Measurements from ENCODE around the gene AP2A1. TPM values are rescaled to one million over a fixed set of nuclear protein-coding genes. Genes with fewer than 3 reads are reported as not detected.

The AP2A1 gene
- total and polyA plus RNA-seq, 2 experiments from 2014 or later: 64.9 to 124 TPM

DNA sequence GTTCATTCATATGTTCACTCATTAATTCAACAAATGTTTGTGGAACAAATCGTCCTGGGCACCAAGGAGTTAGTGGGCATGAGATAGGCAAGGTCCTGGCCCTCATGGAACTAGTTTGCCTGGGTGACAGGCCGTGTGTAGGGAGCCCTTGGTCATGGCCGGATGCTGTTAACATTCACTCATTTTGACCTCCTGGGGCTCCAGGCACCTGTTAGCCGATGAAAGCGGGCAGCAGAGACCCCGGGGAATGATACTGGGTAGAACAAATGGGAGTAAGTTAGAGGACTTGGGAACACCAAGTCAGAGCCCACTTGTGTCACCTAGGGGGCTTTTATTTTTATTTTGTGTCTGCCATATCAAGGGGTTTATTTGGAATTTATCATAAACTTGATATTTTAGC lies 57.9 kb downstream of the AP2A1 start:
- no peaks in the 10 kb centered on the region; the same call in 1 of the 2 replicates for H3K36me3 ChIP-seq (ENCODE audit: low read depth)
- H3K4me2 ChIP-seq (ENCODE audit: unreplicated experiment): no peak overlapping the region
- 87 to 96% methylated on average over 6 of the region's 6 CpGs for WGBS, 2 experiments (ENCODE audit: low coverage in 1 of 2, low lambda C conversion rate in 2 of 2, missing lambda C conversion rate in 2 of 2)
- H3K4me1 ChIP-seq (ENCODE audit: insufficient read depth): no peaks in the 10 kb centered on the region
- H3F3A ChIP-seq (ENCODE audit: insufficient read depth): no peaks in the 10 kb centered on the region
- no peaks in the 10 kb centered on the region for H4K20me1 ChIP-seq (ENCODE audit: insufficient read depth)
- no peak overlapping the region for H2AFZ ChIP-seq
- no peak overlapping the region for H3K9ac ChIP-seq
- H3K79me2 ChIP-seq (ENCODE audit: insufficient read depth): peaks cover 61% of the 10 kb centered on the region
- no peak for TF ChIP-seq EZH2phosphoT487 (IDR thresholded peaks at IDR 0.05; ENCODE audit: insufficient read depth, low read depth)
- no peak for TF ChIP-seq EZH2 (IDR thresholded peaks at IDR 0.05; ENCODE audit: insufficient read depth, poor library complexity, severe bottlenecking)
- no peak overlapping the region for H3K4me3 ChIP-seq
- H3K9me3 ChIP-seq (ENCODE audit: low read depth): no peaks in the 10 kb centered on the region
- DNase-seq: no peak
- in situ Hi-C loops (cut with MboI): no loop called here
- no peak overlapping the region for H3K27ac ChIP-seq
- no peaks in the 10 kb centered on the region for H3K27me3 ChIP-seq (replicated peaks; ENCODE audit: insufficient read depth)
- H3K9me2 ChIP-seq (ENCODE audit: insufficient read depth): no peaks in the 10 kb centered on the region

DNA sequence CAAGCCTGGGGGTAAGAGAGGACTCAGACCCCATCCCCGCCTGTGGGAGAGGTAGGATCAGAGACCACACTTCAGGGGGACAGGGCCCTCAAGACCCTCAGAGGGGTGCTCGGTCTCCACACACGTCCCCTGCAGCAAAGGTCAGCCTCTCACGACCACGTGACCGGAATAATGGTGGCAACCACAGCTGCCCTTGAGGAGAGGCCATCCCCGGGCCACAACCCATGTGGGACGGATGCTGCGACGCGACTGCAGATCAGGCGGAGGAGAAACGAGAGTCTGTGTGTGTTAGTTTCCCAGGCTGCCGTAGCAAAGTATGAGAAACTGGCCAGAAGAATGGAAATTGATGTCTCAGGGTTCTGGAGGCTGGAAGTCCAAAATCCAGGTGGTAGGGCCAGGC lies 60.2 kb downstream of the AP2A1 start:
- Histone ChIP-seq H3K4me2 (ENCODE audit: unreplicated experiment) (no peak overlapping the region), H3K9ac (no peak overlapping the region), H3K79me2 (ENCODE audit: insufficient read depth) (peaks cover 38% of the 10 kb centered on the region), H3K4me1 (ENCODE audit: insufficient read depth) (no peaks in the 10 kb centered on the region), H3K9me2 (ENCODE audit: insufficient read depth) (no peaks in the 10 kb centered on the region), H3K36me3 (ENCODE audit: low read depth) (no peaks in the 10 kb centered on the region; the same call in 1 of the 2 replicates), H3F3A (ENCODE audit: insufficient read depth) (no peaks in the 10 kb centered on the region), H3K9me3 (ENCODE audit: low read depth) (no peaks in the 10 kb centered on the region), H2AFZ (no peak overlapping the region), H3K4me3 (no peak overlapping the region), H4K20me1 (ENCODE audit: insufficient read depth) (no peaks in the 10 kb centered on the region), H3K27ac (no peak overlapping the region), H3K27me3 (replicated peaks; ENCODE audit: insufficient read depth) (no peaks in the 10 kb centered on the region)
- in situ Hi-C loops (cut with MboI): no loop called here
- DNase-seq: no peak
- TF ChIP-seq EZH2phosphoT487 (IDR thresholded peaks at IDR 0.05; ENCODE audit: insufficient read depth, low read depth) (no peak), EZH2 (IDR thresholded peaks at IDR 0.05; ENCODE audit: insufficient read depth, poor library complexity, severe bottlenecking) (no peak)
- 87% methylated on average over 14 of the region's 14 CpGs for WGBS, 2 experiments (ENCODE audit: low coverage in 1 of 2, low lambda C conversion rate in 2 of 2, missing lambda C conversion rate in 2 of 2)

DNA sequence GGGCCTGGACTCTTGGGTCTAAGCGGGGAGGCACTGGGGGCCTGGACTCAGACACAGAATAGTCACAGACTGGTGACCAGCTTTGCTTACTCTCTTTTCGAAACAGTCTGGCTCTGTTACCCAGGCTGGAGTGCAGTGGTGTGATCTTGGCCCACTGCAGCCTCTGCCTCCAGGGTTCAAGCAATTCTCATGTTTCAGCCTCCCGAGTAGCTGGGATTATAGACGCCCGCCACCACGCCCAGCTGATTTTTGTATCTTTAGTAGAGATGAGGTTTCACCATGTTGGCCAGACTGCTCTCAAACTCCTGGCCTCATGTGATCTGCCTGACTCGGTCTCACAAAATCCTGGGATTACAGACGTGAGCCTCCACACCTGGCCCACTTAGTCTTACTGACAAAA lies 62.4 kb downstream of the AP2A1 start:
- DNase-seq: no peak
- in situ Hi-C loops (cut with MboI): no loop called here
- Histone ChIP-seq H3K9ac (no peak overlapping the region), H3F3A (ENCODE audit: insufficient read depth) (no peaks in the 10 kb centered on the region), H3K79me2 (ENCODE audit: insufficient read depth) (peaks cover 22% of the 10 kb centered on the region), H2AFZ (no peak overlapping the region), H3K4me3 (no peak overlapping the region), H3K4me1 (ENCODE audit: insufficient read depth) (no peaks in the 10 kb centered on the region), H3K4me2 (ENCODE audit: unreplicated experiment) (no peak overlapping the region), H3K36me3 (ENCODE audit: low read depth) (no peaks in the 10 kb centered on the region; the same call in 1 of the 2 replicates), H3K27me3 (replicated peaks; ENCODE audit: insufficient read depth) (no peaks in the 10 kb centered on the region), H3K9me3 (ENCODE audit: low read depth) (no peaks in the 10 kb centered on the region), H3K9me2 (ENCODE audit: insufficient read depth) (no peaks in the 10 kb centered on the region), H3K27ac (no peak overlapping the region), H4K20me1 (ENCODE audit: insufficient read depth) (no peaks in the 10 kb centered on the region)
- TF ChIP-seq EZH2 (IDR thresholded peaks at IDR 0.05; ENCODE audit: insufficient read depth, poor library complexity, severe bottlenecking) (no peak), EZH2phosphoT487 (IDR thresholded peaks at IDR 0.05; ENCODE audit: insufficient read depth, low read depth) (no peak)
- WGBS, 2 experiments (ENCODE audit: low coverage in 1 of 2, low lambda C conversion rate in 2 of 2, missing lambda C conversion rate in 2 of 2): 83 to 88% methylated on average over 7 to 8 of the region's 8 CpGs

DNA sequence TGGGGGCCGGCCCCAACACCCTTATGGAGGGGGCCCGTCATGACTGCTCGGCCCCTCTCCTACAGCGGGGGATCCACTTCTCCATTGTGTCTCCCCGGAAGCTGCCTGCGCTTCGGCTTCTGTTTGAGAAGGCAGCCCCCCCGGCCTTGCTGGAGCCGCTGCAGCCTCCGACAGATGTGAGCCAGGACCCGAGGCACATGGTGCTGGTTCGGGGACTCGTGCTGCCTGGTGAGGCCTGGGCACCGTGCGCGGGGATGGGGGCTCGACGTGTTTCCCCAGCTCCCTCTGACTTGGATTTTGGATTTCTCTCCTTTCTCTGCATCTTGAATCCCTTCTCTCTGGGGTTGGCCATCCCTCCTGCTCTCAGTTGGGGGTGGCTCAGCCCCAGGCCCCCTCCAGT lies 62.9 kb downstream of the AP2A1 start:
- Histone ChIP-seq H3K9ac (no peak overlapping the region), H3K9me3 (ENCODE audit: low read depth) (no peaks in the 10 kb centered on the region), H3K4me3 (no peak overlapping the region), H3K4me2 (ENCODE audit: unreplicated experiment) (no peak overlapping the region), H3F3A (ENCODE audit: insufficient read depth) (no peaks in the 10 kb centered on the region), H4K20me1 (ENCODE audit: insufficient read depth) (no peaks in the 10 kb centered on the region), H3K36me3 (ENCODE audit: low read depth) (no peaks in the 10 kb centered on the region; the same call in 1 of the 2 replicates), H3K27me3 (replicated peaks; ENCODE audit: insufficient read depth) (no peaks in the 10 kb centered on the region), H3K79me2 (ENCODE audit: insufficient read depth) (peaks cover 16% of the 10 kb centered on the region), H3K27ac (no peak overlapping the region), H3K4me1 (ENCODE audit: insufficient read depth) (no peaks in the 10 kb centered on the region), H3K9me2 (ENCODE audit: insufficient read depth) (no peaks in the 10 kb centered on the region), H2AFZ (no peak overlapping the region)
- in situ Hi-C loops (cut with MboI): no loop called here
- no peak for DNase-seq
- 95 to 96% methylated on average over 14 to 18 of the region's 18 CpGs for WGBS, 2 experiments (ENCODE audit: low coverage in 1 of 2, low lambda C conversion rate in 2 of 2, missing lambda C conversion rate in 2 of 2)
- TF ChIP-seq EZH2phosphoT487 (IDR thresholded peaks at IDR 0.05; ENCODE audit: insufficient read depth, low read depth) (no peak), EZH2 (IDR thresholded peaks at IDR 0.05; ENCODE audit: insufficient read depth, poor library complexity, severe bottlenecking) (no peak)

DNA sequence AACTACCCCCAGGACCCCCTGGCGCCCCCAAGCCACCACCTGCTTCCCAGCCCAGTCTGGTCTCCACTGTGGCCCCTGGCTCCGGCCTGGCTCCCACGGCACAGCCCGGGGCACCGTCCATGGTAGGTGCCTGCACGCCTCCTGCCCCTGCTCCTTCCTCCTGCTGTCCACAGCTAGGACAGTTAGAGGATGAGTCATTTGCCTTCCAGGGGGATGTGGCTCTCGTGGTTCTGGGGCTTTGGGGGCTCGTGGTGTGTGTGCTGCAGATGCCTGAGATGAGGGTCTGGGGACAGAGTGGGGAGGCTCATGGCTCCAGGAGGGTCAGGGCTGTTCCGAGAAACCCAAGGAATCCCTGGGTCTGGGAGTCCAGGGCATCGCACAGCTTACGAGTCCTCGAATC lies 64.0 kb downstream of the AP2A1 start:
- no peak for TF ChIP-seq EZH2phosphoT487 (IDR thresholded peaks at IDR 0.05; ENCODE audit: insufficient read depth, low read depth)
- TF ChIP-seq EZH2 (IDR thresholded peaks at IDR 0.05; ENCODE audit: insufficient read depth, poor library complexity, severe bottlenecking): no peak
- in situ Hi-C loops (cut with MboI): no loop called here
- Histone ChIP-seq H3K4me1 (ENCODE audit: insufficient read depth) (no peaks in the 10 kb centered on the region), H3K9ac (no peak overlapping the region), H3K27me3 (replicated peaks; ENCODE audit: insufficient read depth) (no peaks in the 10 kb centered on the region), H2AFZ (no peak overlapping the region), H3K9me2 (ENCODE audit: insufficient read depth) (no peaks in the 10 kb centered on the region), H3K9me3 (ENCODE audit: low read depth) (no peaks in the 10 kb centered on the region), H3F3A (ENCODE audit: insufficient read depth) (no peaks in the 10 kb centered on the region), H3K27ac (no peak overlapping the region), H3K4me2 (ENCODE audit: unreplicated experiment) (no peak overlapping the region), H3K79me2 (ENCODE audit: insufficient read depth) (peaks cover 6% of the 10 kb centered on the region; the same call in 1 of the 2 replicates), H3K4me3 (no peak overlapping the region), H3K36me3 (ENCODE audit: low read depth) (no peaks in the 10 kb centered on the region; the same call in 1 of the 2 replicates), H4K20me1 (ENCODE audit: insufficient read depth) (no peaks in the 10 kb centered on the region)
- no peak for DNase-seq
- WGBS, 2 experiments (ENCODE audit: low coverage in 1 of 2, low lambda C conversion rate in 2 of 2, missing lambda C conversion rate in 2 of 2): 96 to 97% methylated on average over 9 to 12 of the region's 12 CpGs
